ENCODE measurements around the gene MYLK2.

The MYLK2 gene

GRCh38 chr20:31851240-31851955 lies 32.2 kb downstream of the MYLK2 start:
- H3K4me1 ChIP-seq (ENCODE audit: control insufficient read depth in 2 of 2, insufficient read depth in 2 of 2, low read length in 2 of 2): peaks cover 0 to 2% of the 10 kb centered on the region in 2 donors
- no peaks in the 10 kb centered on the region for H3K36me3 ChIP-seq (ENCODE audit: control insufficient read depth in 2 of 2, insufficient read depth in 2 of 2, low read length in 2 of 2)
- H3K9ac ChIP-seq (ENCODE audit: low read depth in 1 of 2, low read length in 2 of 2): no peak overlapping the region
- H3K4me3 ChIP-seq (ENCODE audit: low read length in 2 of 2): no peak overlapping the region
- no peak overlapping the region for H3K27ac ChIP-seq (ENCODE audit: low read depth in 2 of 2, low read length in 2 of 2)
- H3K9me3 ChIP-seq (ENCODE audit: control insufficient read depth in 2 of 2, low read length in 2 of 2): no peaks in the 10 kb centered on the region
- H3K27me3 ChIP-seq (ENCODE audit: control insufficient read depth in 2 of 2, insufficient read depth in 2 of 2, low read length in 2 of 2): peaks cover 8 to 21% of the 10 kb centered on the region in 2 donors

GRCh38 chr20:31853481-31853880 lies 34.3 kb downstream of the MYLK2 start:
- H3K27me3 ChIP-seq (ENCODE audit: control insufficient read depth in 2 of 2, insufficient read depth in 2 of 2, low read length in 2 of 2): peaks cover 11 to 21% of the 10 kb centered on the region in 2 donors

GRCh38 chr20:31856516-31856915 lies 37.4 kb downstream of the MYLK2 start:
- no peak overlapping the region for H3K4me3 ChIP-seq (ENCODE audit: low read length in 2 of 2)
- no peaks in the 10 kb centered on the region for H3K9me3 ChIP-seq (ENCODE audit: control insufficient read depth in 2 of 2, low read length in 2 of 2)
- H3K4me1 ChIP-seq (ENCODE audit: control insufficient read depth in 2 of 2, insufficient read depth in 2 of 2, low read length in 2 of 2): peaks cover 7 to 8% of the 10 kb centered on the region in 2 donors
- no peaks in the 10 kb centered on the region for H3K36me3 ChIP-seq (ENCODE audit: control insufficient read depth in 2 of 2, insufficient read depth in 2 of 2, low read length in 2 of 2)
- H3K27ac ChIP-seq (ENCODE audit: low read depth in 2 of 2, low read length in 2 of 2): no peak overlapping the region
- H3K9ac ChIP-seq (ENCODE audit: low read depth in 1 of 2, low read length in 2 of 2): no peak overlapping the region
- peaks cover 22 to 25% of the 10 kb centered on the region in 2 donors for H3K27me3 ChIP-seq (ENCODE audit: control insufficient read depth in 2 of 2, insufficient read depth in 2 of 2, low read length in 2 of 2)

More at GRCh38 chr20:31853481-31853880, 34.3 kb downstream of the MYLK2 start:
- H3K27ac ChIP-seq (ENCODE audit: low read depth in 2 of 2, low read length in 2 of 2): no peak overlapping the region
- no peaks in the 10 kb centered on the region for H3K9me3 ChIP-seq (ENCODE audit: control insufficient read depth in 2 of 2, low read length in 2 of 2)
- H3K4me1 ChIP-seq (ENCODE audit: control insufficient read depth in 2 of 2, insufficient read depth in 2 of 2, low read length in 2 of 2): peaks cover 0 to 2% of the 10 kb centered on the region in 2 donors
- H3K9ac ChIP-seq (ENCODE audit: low read depth in 1 of 2, low read length in 2 of 2): no peak overlapping the region
- no peak overlapping the region for H3K4me3 ChIP-seq (ENCODE audit: low read length in 2 of 2)
- no peaks in the 10 kb centered on the region for H3K36me3 ChIP-seq (ENCODE audit: control insufficient read depth in 2 of 2, insufficient read depth in 2 of 2, low read length in 2 of 2)

GRCh38 chr20:31857861-31858759 lies 39.0 kb downstream of the MYLK2 start:
- H3K9me3 ChIP-seq (ENCODE audit: control insufficient read depth in 2 of 2, low read length in 2 of 2): no peaks in the 10 kb centered on the region
- peaks cover 21 to 24% of the 10 kb centered on the region in 2 donors for H3K27me3 ChIP-seq (ENCODE audit: control insufficient read depth in 2 of 2, insufficient read depth in 2 of 2, low read length in 2 of 2)
- H3K4me3 ChIP-seq (ENCODE audit: low read length in 2 of 2): no peak overlapping the region
- no peak overlapping the region for H3K27ac ChIP-seq (ENCODE audit: low read depth in 2 of 2, low read length in 2 of 2)
- no peak overlapping the region for H3K9ac ChIP-seq (ENCODE audit: low read depth in 1 of 2, low read length in 2 of 2)
- peaks cover 7 to 8% of the 10 kb centered on the region in 2 donors for H3K4me1 ChIP-seq (ENCODE audit: control insufficient read depth in 2 of 2, insufficient read depth in 2 of 2, low read length in 2 of 2)
- H3K36me3 ChIP-seq (ENCODE audit: control insufficient read depth in 2 of 2, insufficient read depth in 2 of 2, low read length in 2 of 2): no peaks in the 10 kb centered on the region

- Histone ChIP-seq H3K4me1 (ENCODE audit: control insufficient read depth in 2 of 2, insufficient read depth in 2 of 2, low read length in 2 of 2) (peaks cover 7 to 8% of the 10 kb centered on the region in 2 donors), H3K9me3 (ENCODE audit: control insufficient read depth in 2 of 2, low read length in 2 of 2) (no peaks in the 10 kb centered on the region), H3K4me3 (ENCODE audit: low read length in 2 of 2) (no peak overlapping the region), H3K36me3 (ENCODE audit: control insufficient read depth in 2 of 2, insufficient read depth in 2 of 2, low read length in 2 of 2) (no peaks in the 10 kb centered on the region), H3K27me3 (ENCODE audit: control insufficient read depth in 2 of 2, insufficient read depth in 2 of 2, low read length in 2 of 2) (peaks cover 21 to 24% of the 10 kb centered on the region in 2 donors), H3K9ac (ENCODE audit: low read depth in 1 of 2, low read length in 2 of 2) (no peak overlapping the region), H3K27ac (ENCODE audit: low read depth in 2 of 2, low read length in 2 of 2) (no peak overlapping the region)
Observed at GRCh38 chr20:31858760-31859083, 39.6 kb downstream of the MYLK2 start.

- no peak overlapping the region for H3K9ac ChIP-seq (ENCODE audit: low read depth in 1 of 2, low read length in 2 of 2)
- peaks cover 18 to 24% of the 10 kb centered on the region in 2 donors for H3K27me3 ChIP-seq (ENCODE audit: control insufficient read depth in 2 of 2, insufficient read depth in 2 of 2, low read length in 2 of 2)
- no peak overlapping the region for H3K27ac ChIP-seq (ENCODE audit: low read depth in 2 of 2, low read length in 2 of 2)
- H3K36me3 ChIP-seq (ENCODE audit: control insufficient read depth in 2 of 2, insufficient read depth in 2 of 2, low read length in 2 of 2): no peaks in the 10 kb centered on the region
- H3K4me3 ChIP-seq (ENCODE audit: low read length in 2 of 2): no peak overlapping the region
- H3K9me3 ChIP-seq (ENCODE audit: control insufficient read depth in 2 of 2, low read length in 2 of 2): no peaks in the 10 kb centered on the region
- H3K4me1 ChIP-seq (ENCODE audit: control insufficient read depth in 2 of 2, insufficient read depth in 2 of 2, low read length in 2 of 2): peaks cover 7 to 8% of the 10 kb centered on the region in 2 donors
Observed at GRCh38 chr20:31859266-31859997, 40.3 kb downstream of the MYLK2 start.

- peaks cover 7 to 8% of the 10 kb centered on the region in 2 donors for H3K4me1 ChIP-seq (ENCODE audit: control insufficient read depth in 2 of 2, insufficient read depth in 2 of 2, low read length in 2 of 2)
Observed at GRCh38 chr20:31859998-31860380, 40.8 kb downstream of the MYLK2 start.

GRCh38 chr20:31860390-31861134 lies 41.4 kb downstream of the MYLK2 start:
- H3K4me3 ChIP-seq (ENCODE audit: low read length in 2 of 2): peak overlapping the region in 1 of 2 donors; percentile 50
- H3K9me3 ChIP-seq (ENCODE audit: control insufficient read depth in 2 of 2, low read length in 2 of 2): no peaks in the 10 kb centered on the region
- no peak overlapping the region for H3K9ac ChIP-seq (ENCODE audit: low read depth in 1 of 2, low read length in 2 of 2)
- H3K36me3 ChIP-seq (ENCODE audit: control insufficient read depth in 2 of 2, insufficient read depth in 2 of 2, low read length in 2 of 2): no peaks in the 10 kb centered on the region
- H3K27ac ChIP-seq (ENCODE audit: low read depth in 2 of 2, low read length in 2 of 2): no peak overlapping the region
- H3K27me3 ChIP-seq (ENCODE audit: control insufficient read depth in 2 of 2, insufficient read depth in 2 of 2, low read length in 2 of 2): peaks cover 15 to 21% of the 10 kb centered on the region in 2 donors
- H3K4me1 ChIP-seq (ENCODE audit: control insufficient read depth in 2 of 2, insufficient read depth in 2 of 2, low read length in 2 of 2): peaks cover 7 to 8% of the 10 kb centered on the region in 2 donors

More at GRCh38 chr20:31859998-31860380, 40.8 kb downstream of the MYLK2 start:
- Histone ChIP-seq H3K36me3 (ENCODE audit: control insufficient read depth in 2 of 2, insufficient read depth in 2 of 2, low read length in 2 of 2) (no peaks in the 10 kb centered on the region), H3K4me3 (ENCODE audit: low read length in 2 of 2) (peak overlapping the region in 1 of 2 donors; percentile 23), H3K9ac (ENCODE audit: low read depth in 1 of 2, low read length in 2 of 2) (no peak overlapping the region), H3K9me3 (ENCODE audit: control insufficient read depth in 2 of 2, low read length in 2 of 2) (no peaks in the 10 kb centered on the region), H3K27ac (ENCODE audit: low read depth in 2 of 2, low read length in 2 of 2) (no peak overlapping the region), H3K27me3 (ENCODE audit: control insufficient read depth in 2 of 2, insufficient read depth in 2 of 2, low read length in 2 of 2) (peaks cover 18 to 24% of the 10 kb centered on the region in 2 donors)

- Histone ChIP-seq H3K4me1 (ENCODE audit: control insufficient read depth in 2 of 2, insufficient read depth in 2 of 2, low read length in 2 of 2) (peaks cover 7 to 8% of the 10 kb centered on the region in 2 donors), H3K9me3 (ENCODE audit: control insufficient read depth in 2 of 2, low read length in 2 of 2) (no peaks in the 10 kb centered on the region), H3K9ac (ENCODE audit: low read depth in 1 of 2, low read length in 2 of 2) (peak overlapping the region in 1 of 2 donors; percentile 42), H3K4me3 (ENCODE audit: low read length in 2 of 2) (peak overlapping the region; percentile 50 to 65), H3K27me3 (ENCODE audit: control insufficient read depth in 2 of 2, insufficient read depth in 2 of 2, low read length in 2 of 2) (peaks cover 15 to 21% of the 10 kb centered on the region in 2 donors), H3K27ac (ENCODE audit: low read depth in 2 of 2, low read length in 2 of 2) (no peak overlapping the region), H3K36me3 (ENCODE audit: control insufficient read depth in 2 of 2, insufficient read depth in 2 of 2, low read length in 2 of 2) (no peaks in the 10 kb centered on the region)
Observed at GRCh38 chr20:31861135-31861384, 41.9 kb downstream of the MYLK2 start.
